ENCODE data around the gene GOLGA8B.

GRCh38 chr15:34597316-34597715 is 13.9 kb upstream of the GOLGA8B start:
- no peak for TF ChIP-seq CTCF (IDR thresholded peaks at IDR 0.05; ENCODE audit: borderline replicate concordance, extremely low read depth, low read length, poor library complexity, severe bottlenecking)
- no peak for TF ChIP-seq EZH2 (IDR thresholded peaks at IDR 0.05; ENCODE audit: borderline replicate concordance, low read depth, low read length, severe bottlenecking)
